PC-9 (cell line): ENCODE results near the gene FBN1. TPM values are rescaled to one million over a fixed set of nuclear protein-coding genes. Genes with fewer than 3 reads are reported as not detected.

Source experiments
- BruUV-seq: library from RNA; stranded (reverse); fragments of 400-500 nt; replicated peaks from 2 replicates; lab custom pipeline; 2021; lab: Mats Ljungman, UMichigan
- CTCF ChIA-PET: fragments of 300-600 bp; sonication (Branson Sonifier 250); formaldehyde crosslinking; loops from one replicate; lab custom pipeline; 2022; ENCODE audit warnings: antibody characterized with exemption; lab: Charles Lee
- POLR2A ChIA-PET: fragments of 300-600 bp; sonication (Branson Sonifier 250); formaldehyde crosslinking; loops from one replicate; lab custom pipeline; 2022; ENCODE audit warnings: antibody characterized with exemption; ENCODE audit not compliant: unreplicated experiment; lab: Charles Lee
- DNase-seq, 2 experiments: peaks; one replicate each; pipeline versions ENCODE4 v3.0.0 to v3.0.0-alpha.2; 2015 to 2022; ENCODE audit warnings: mixed read lengths in 1 of 2
- H2AFZ ChIP-seq: fragments of 200-600 bp; sonication (generic); 2 replicates; pipeline ENCODE4 v1.8.1; 2017; ENCODE audit warnings: antibody characterized with exemption
- H3F3A ChIP-seq: fragments of 200-600 bp; sonication (generic); 2 replicates; pipeline ENCODE4 v1.8.1; 2017; ENCODE audit warnings: antibody characterized with exemption, mild to moderate bottlenecking, low read depth; ENCODE audit not compliant: insufficient read depth
- H3K27ac ChIP-seq: fragments of 200-600 bp; sonication (generic); 2 replicates; pipeline ENCODE4 v1.6.1; 2016; ENCODE audit warnings: mixed run types
- H3K27me3 ChIP-seq: fragments of 200-600 bp; sonication (generic); 2 replicates; pipeline ENCODE4 v1.6.1; 2016; ENCODE audit warnings: low read depth, mixed run types; ENCODE audit not compliant: insufficient read depth
- H3K36me3 ChIP-seq: fragments of 200-600 bp; sonication (generic); 2 replicates; pipeline ENCODE4 v1.6.1; 2016; ENCODE audit warnings: low read depth, mixed run types
- H3K4me1 ChIP-seq: fragments of 200-600 bp; sonication (generic); replicated peaks from 2 replicates; pipeline ENCODE4 v1.6.1; 2016; ENCODE audit warnings: mixed run types; ENCODE audit not compliant: insufficient read depth
- H3K4me2 ChIP-seq: fragments of 200-600 bp; sonication (generic); 2 replicates; pipeline ENCODE4 v1.6.1; 2017; ENCODE audit warnings: mixed run types
- H3K4me3 ChIP-seq: fragments of 200-600 bp; sonication (generic); 2 replicates; pipeline ENCODE4 v1.6.1; 2016; ENCODE audit warnings: mixed run types
- H3K79me2 ChIP-seq: fragments of 200-600 bp; sonication (generic); 2 replicates; pipeline ENCODE4 v1.6.1; 2017; ENCODE audit warnings: low read depth, mixed run types
- H3K9me2 ChIP-seq: fragments of 200-600 bp; sonication (generic); 2 replicates; pipeline ENCODE4 v1.8.1; 2017; ENCODE audit warnings: mild to moderate bottlenecking; ENCODE audit not compliant: insufficient read depth
- H3K9me3 ChIP-seq: fragments of 200-600 bp; sonication (generic); 2 replicates; pipeline ENCODE4 v1.8.1; 2016; ENCODE audit warnings: low read depth; ENCODE audit not compliant: insufficient read depth
- H4K20me1 ChIP-seq: fragments of 200-600 bp; sonication (generic); 2 replicates; pipeline ENCODE4 v1.8.1; 2017; ENCODE audit not compliant: insufficient read depth
- CTCF ChIP-seq: fragments of 200-600 bp; sonication (generic); conservative IDR thresholded peaks from 2 replicates; pipeline ENCODE4 v1.6.1; 2017; ENCODE audit warnings: mixed run types, antibody characterized with exemption, mild to moderate bottlenecking, moderate library complexity
- EZH2 ChIP-seq: fragments of 200-600 bp; sonication (generic); IDR thresholded peaks from 2 replicates; pipeline ENCODE4 v1.8.0; 2017; ENCODE audit warnings: antibody characterized with exemption, low read depth
- intact Hi-C: fragments of 100-400 bp; cut with micrococcal nuclease; formaldehyde crosslinking; loops from one replicate; pipeline ENCODE4 v1.10.0; 2022; ENCODE audit not compliant: unreplicated experiment
- total RNA-seq: library from RNA; stranded (reverse); gene quantifications from 2 replicates; pipeline ENCODE4 v1.2.3, GENCODE V29; 2021

FBN1 gene
- total RNA-seq, 1 experiment from 2014 or later, result 1.3 TPM

- H3F3A ChIP-seq, result no peaks in the 10 kb centered on the region
- TF ChIP-seq EZH2, result no peak
- no peak for TF ChIP-seq CTCF
- DNase-seq, result no peak
- H4K20me1 ChIP-seq, result no peaks in the 10 kb centered on the region
- no peaks in the 10 kb centered on the region for H3K36me3 ChIP-seq
- intact Hi-C loops, result no loop called here
- H3K9me3 ChIP-seq, result no peaks in the 10 kb centered on the region
- POLR2A ChIA-PET, result no interaction called here
- H3K4me3 ChIP-seq, result no peak overlapping the region
- BruUV-seq, result no TSS peak
- no peak overlapping the region for H3K27ac ChIP-seq
- H3K27me3 ChIP-seq, result no peaks in the 10 kb centered on the region
- H3K9me2 ChIP-seq, result no peaks in the 10 kb centered on the region
- H3K4me2 ChIP-seq, result no peak overlapping the region
- CTCF ChIA-PET, result no interaction called here
- H3K79me2 ChIP-seq, result no peaks in the 10 kb centered on the region
- no peak overlapping the region for H2AFZ ChIP-seq
- no peaks in the 10 kb centered on the region for H3K4me1 ChIP-seq
Measured at GRCh38 chr15:48578965-48579364, 66.5 kb downstream of the FBN1 start.

GRCh38 chr15:48577469-48577868, 68.0 kb downstream of the FBN1 start:
- H3K4me3 ChIP-seq, result no peak overlapping the region
- H3K27me3 ChIP-seq, result no peaks in the 10 kb centered on the region
- H3F3A ChIP-seq, result no peaks in the 10 kb centered on the region
- no peaks in the 10 kb centered on the region for H3K36me3 ChIP-seq
- no TSS peak for BruUV-seq
- no peaks in the 10 kb centered on the region for H3K79me2 ChIP-seq
- TF ChIP-seq EZH2 (no peak), CTCF (no peak)
- no peak overlapping the region for H3K27ac ChIP-seq
- no peak overlapping the region for H3K4me2 ChIP-seq
- no peaks in the 10 kb centered on the region for H4K20me1 ChIP-seq
- no peak overlapping the region for H2AFZ ChIP-seq
- no peaks in the 10 kb centered on the region for H3K9me3 ChIP-seq
- CTCF ChIA-PET, result no interaction called here
- no peak for DNase-seq
- POLR2A ChIA-PET, result no interaction called here
- no peaks in the 10 kb centered on the region for H3K4me1 ChIP-seq
- no peaks in the 10 kb centered on the region for H3K9me2 ChIP-seq
- intact Hi-C loops, result no loop called here

GRCh38 chr15:48574187-48574586, 71.3 kb downstream of the FBN1 start:
- no peak overlapping the region for H3K4me2 ChIP-seq
- H3K27ac ChIP-seq, result no peak overlapping the region
- H3K4me3 ChIP-seq, result no peak overlapping the region
- ChIA-PET CTCF (no interaction called here), POLR2A (no interaction called here)
- H4K20me1 ChIP-seq, result no peaks in the 10 kb centered on the region
- no peaks in the 10 kb centered on the region for H3F3A ChIP-seq
- no peaks in the 10 kb centered on the region for H3K4me1 ChIP-seq
- no peaks in the 10 kb centered on the region for H3K9me2 ChIP-seq
- H3K79me2 ChIP-seq, result no peaks in the 10 kb centered on the region
- intact Hi-C loops, result no loop called here
- H2AFZ ChIP-seq, result no peak overlapping the region
- no TSS peak for BruUV-seq
- H3K36me3 ChIP-seq, result no peaks in the 10 kb centered on the region
- TF ChIP-seq EZH2, result no peak
- TF ChIP-seq CTCF, result no peak
- H3K27me3 ChIP-seq, result no peaks in the 10 kb centered on the region
- no peak for DNase-seq
- H3K9me3 ChIP-seq, result no peaks in the 10 kb centered on the region
